ENCODE results near the gene COA6. TPM values are rescaled to one million over a fixed set of nuclear protein-coding genes. Genes with fewer than 3 reads are reported as not detected.

The COA6 gene
- total and polyA plus RNA-seq, 2 of the 13 experiments (the other 11 are each of a cell fraction or from before 2014, with no cell fraction given): 32.4 to 104 TPM

- TF ChIP-seq KDM4B (CRISPR knock-in tag; IDR thresholded peaks at IDR 0.05): no peak
- TF ChIP-seq GZF1 (CRISPR knock-in tag; IDR thresholded peaks at IDR 0.05): no peak
- TF ChIP-seq ZFP37 (CRISPR knock-in tag; IDR thresholded peaks at IDR 0.05; ENCODE audit: borderline replicate concordance): no peak
- TF ChIP-seq SMAD1 (CRISPR knock-in tag; IDR thresholded peaks at IDR 0.05; ENCODE audit: borderline replicate concordance, low read depth): no peak
- no peak for TF ChIP-seq ZNF503 (CRISPR knock-in tag; IDR thresholded peaks at IDR 0.05)
- no peak for TF ChIP-seq ZNF788 (CRISPR knock-in tag; IDR thresholded peaks at IDR 0.05; ENCODE audit: borderline replicate concordance)
- TF ChIP-seq EED (CRISPR knock-in tag; IDR thresholded peaks at IDR 0.05): no peak
- no peak for TF ChIP-seq MBNL3 (CRISPR knock-in tag; conservative IDR thresholded peaks at IDR 0.05)
- no peak for TF ChIP-seq ZNF468 (CRISPR knock-in tag; IDR thresholded peaks at IDR 0.05)
- no peak for TF ChIP-seq ZNF766 (CRISPR knock-in tag; IDR thresholded peaks at IDR 0.05; ENCODE audit: borderline replicate concordance)
- TF ChIP-seq IRX3 (CRISPR knock-in tag; IDR thresholded peaks at IDR 0.05; ENCODE audit: borderline replicate concordance, low read depth): no peak
- no peak for TF ChIP-seq ZNF441 (CRISPR knock-in tag; IDR thresholded peaks at IDR 0.05; ENCODE audit: borderline replicate concordance)
- TF ChIP-seq FOXP1 (IDR thresholded peaks at IDR 0.05): no peak
- TF ChIP-seq FOXP1 (CRISPR knock-in tag; IDR thresholded peaks at IDR 0.05): peak; percentile 20; the same call in 1 of the 2 replicates
- 0 out of 2 replicates have a peak, but pooled peaks have one; percentile 24 for TF ChIP-seq KDM6A (CRISPR knock-in tag; IDR thresholded peaks at IDR 0.05; ENCODE audit: low read depth)
- TF ChIP-seq TOE1 (CRISPR knock-in tag; IDR thresholded peaks at IDR 0.05): no peak
- TF ChIP-seq ZNF710 (CRISPR knock-in tag; IDR thresholded peaks at IDR 0.05; ENCODE audit: borderline replicate concordance): no peak
- TF ChIP-seq SMARCC2 (IDR thresholded peaks at IDR 0.05): no peak
- TF ChIP-seq ETS1 (CRISPR knock-in tag; IDR thresholded peaks at IDR 0.05): no peak
- TF ChIP-seq CREM (IDR thresholded peaks at IDR 0.05): no peak
- no peak for TF ChIP-seq CREM (CRISPR knock-in tag; IDR thresholded peaks at IDR 0.05)
- TF ChIP-seq HNF1B (CRISPR knock-in tag; IDR thresholded peaks at IDR 0.05): no peak
- no peak for TF ChIP-seq ZSCAN12 (CRISPR knock-in tag; IDR thresholded peaks at IDR 0.05)
- no peak for TF ChIP-seq PRPF4 (IDR thresholded peaks at IDR 0.05; ENCODE audit: low read depth, low read length, poor library complexity, severe bottlenecking)
- no peak for TF ChIP-seq ZNF598 (CRISPR knock-in tag; IDR thresholded peaks at IDR 0.05; ENCODE audit: borderline replicate concordance)
Observed at GRCh38 chr1:234355782-234356510, 17.3 kb upstream of the COA6 start (continued).

Measured in HepG2 (cell line).